KMS-11 (cell line): Measurements from ENCODE around the gene TTK.

Source experiments
- H2AFZ ChIP-seq: fragments of 200-600 bp; sonication (generic); 2 replicates; pipeline ENCODE4 v1.6.1; 2016; ENCODE audit warnings: antibody characterized with exemption, mixed run types, low read depth
- H3K27ac ChIP-seq: fragments of 200-600 bp; sonication (generic); 2 replicates; pipeline ENCODE4 v1.6.1; 2016; ENCODE audit warnings: mild to moderate bottlenecking, mixed run types
- H3K27me3 ChIP-seq: fragments of 200-600 bp; sonication (generic); 2 replicates; pipeline ENCODE4 v1.6.1; 2017; ENCODE audit warnings: mild to moderate bottlenecking, low read depth, mixed run types, moderate library complexity; ENCODE audit not compliant: insufficient read depth
- H3K36me3 ChIP-seq: fragments of 200-600 bp; sonication (generic); 2 replicates; pipeline ENCODE4 v1.6.1; 2017; ENCODE audit warnings: mild to moderate bottlenecking, mixed run types; ENCODE audit not compliant: insufficient read depth
- H3K4me1 ChIP-seq: fragments of 200-600 bp; sonication (generic); 2 replicates; pipeline ENCODE4 v1.6.1; 2016; ENCODE audit warnings: mild to moderate bottlenecking, low read depth, mixed run types; ENCODE audit not compliant: poor library complexity, severe bottlenecking
- H3K4me2 ChIP-seq: fragments of 200-600 bp; sonication (generic); 2 replicates; pipeline ENCODE4 v1.7.0; 2016; ENCODE audit warnings: mild to moderate bottlenecking, mixed run types
- H3K4me3 ChIP-seq: fragments of 200-600 bp; sonication (generic); IDR thresholded peaks from 2 replicates; pipeline ENCODE4 v1.6.1; 2017; ENCODE audit warnings: low read depth, low read length, mixed read lengths; ENCODE audit not compliant: insufficient read depth
- H3K79me2 ChIP-seq: fragments of 200-600 bp; sonication (generic); 2 replicates; pipeline ENCODE4 v1.6.1; 2016; ENCODE audit warnings: low read depth, mixed run types; ENCODE audit not compliant: insufficient read depth
- H3K9ac ChIP-seq: fragments of 200-600 bp; sonication (generic); 2 replicates; pipeline ENCODE4 v1.6.1; 2016; ENCODE audit warnings: mild to moderate bottlenecking, mixed run types
- H4K20me1 ChIP-seq: fragments of 200-600 bp; sonication (generic); 2 replicates; pipeline ENCODE4 v1.6.1; 2016; ENCODE audit warnings: mild to moderate bottlenecking, mixed run types; ENCODE audit not compliant: insufficient read depth
- CTCF ChIP-seq: fragments of 200-600 bp; sonication (generic); conservative IDR thresholded peaks from 2 replicates; pipeline ENCODE4 v1.6.1; 2017; ENCODE audit warnings: low read depth, mild to moderate bottlenecking, antibody characterized with exemption, low read length, moderate library complexity, mixed read lengths

Gene TTK

GRCh38 chr6:80004173-80005072, at the start of gene TTK:
TSS of gene TTK (plus strand) at chr6:80004649. CDS start at chr6:80005844, 1,195 bp downstream.
- Histone ChIP-seq H3K4me3 (no peak within 1 kb of the TSS), H3K27ac (peak within 1 kb of the TSS; percentile 48), H2AFZ (peak within 1 kb of the TSS; percentile 86), H3K4me2 (peak within 1 kb of the TSS; percentile 58), H4K20me1 (no peaks in the 10 kb centered on the region), H3K27me3 (no peaks in the 10 kb centered on the region), H3K36me3 (no peaks in the 10 kb centered on the region), H3K79me2 (peaks cover 17% of the 10 kb centered on the region; the same call in 1 of the 2 replicates), H3K9ac (peak within 1 kb of the TSS; percentile 46), H3K4me1 (peaks cover 4% of the 10 kb centered on the region)
- TF ChIP-seq CTCF = no peak

- no peak overlapping the region for H3K4me2 ChIP-seq
- H3K79me2 ChIP-seq = no peaks in the 10 kb centered on the region
- no peak overlapping the region for H3K9ac ChIP-seq
- H3K36me3 ChIP-seq = no peaks in the 10 kb centered on the region
- no peaks in the 10 kb centered on the region for H3K27me3 ChIP-seq
- H3K4me3 ChIP-seq = no peak overlapping the region
- no peaks in the 10 kb centered on the region for H3K4me1 ChIP-seq
- no peaks in the 10 kb centered on the region for H4K20me1 ChIP-seq
- no peak overlapping the region for H2AFZ ChIP-seq
- no peak overlapping the region for H3K27ac ChIP-seq
- TF ChIP-seq CTCF = no peak
These were observed 49.6 kb upstream of the TTK start for GRCh38 chr6:79954849-79955248.

GRCh38 chr6:79964607-79965081, 39.8 kb upstream of the TTK start:
- no peaks in the 10 kb centered on the region for H3K27me3 ChIP-seq

GRCh38 chr6:79967178-79967577, 37.3 kb upstream of the TTK start:
- Histone ChIP-seq H3K27me3 (no peaks in the 10 kb centered on the region), H3K9ac (no peak overlapping the region), H3K79me2 (no peaks in the 10 kb centered on the region), H3K4me2 (no peak overlapping the region), H3K4me1 (no peaks in the 10 kb centered on the region), H2AFZ (no peak overlapping the region), H3K4me3 (no peak overlapping the region), H3K27ac (no peak overlapping the region), H3K36me3 (no peaks in the 10 kb centered on the region), H4K20me1 (no peaks in the 10 kb centered on the region)
- TF ChIP-seq CTCF = no peak

More at GRCh38 chr6:79964607-79965081, 39.8 kb upstream of the TTK start:
- Histone ChIP-seq H2AFZ (no peak overlapping the region), H3K4me1 (no peaks in the 10 kb centered on the region), H3K27ac (no peak overlapping the region), H3K4me3 (no peak overlapping the region), H3K4me2 (no peak overlapping the region), H3K9ac (no peak overlapping the region), H3K79me2 (no peaks in the 10 kb centered on the region), H3K36me3 (no peaks in the 10 kb centered on the region), H4K20me1 (no peaks in the 10 kb centered on the region)
- TF ChIP-seq CTCF = no peak
